Muscle of back (tissue), 13 donors: ENCODE results near the gene SYT10. TPM values are rescaled to one million over a fixed set of nuclear protein-coding genes. Genes with fewer than 3 reads are reported as not detected.
"Not testable (repeated sequence)": the region's sequence is repeated elsewhere in the genome, so short reads cannot be mapped to it uniquely, and the experiment has no call there.

Experiments
- DNase-seq, 3 donors: peaks; one replicate each; pipeline versions ENCODE4 v3.0.0 to v3.0.0-alpha.2; 2013
- long read RNA-seq, 9 donors: transcript quantifications; one replicate each; lab custom pipeline, GENCODE V29; 2026
- polyA plus RNA-seq, 10 donors: library from polyadenylated mRNA; unstranded; fragments of 120-200 nt; gene quantifications; one replicate each; pipeline ENCODE4 v1.2.1, GENCODE V29; 2013; ENCODE audit not compliant: insufficient read length in 10 of 10

Gene SYT10, protein sequence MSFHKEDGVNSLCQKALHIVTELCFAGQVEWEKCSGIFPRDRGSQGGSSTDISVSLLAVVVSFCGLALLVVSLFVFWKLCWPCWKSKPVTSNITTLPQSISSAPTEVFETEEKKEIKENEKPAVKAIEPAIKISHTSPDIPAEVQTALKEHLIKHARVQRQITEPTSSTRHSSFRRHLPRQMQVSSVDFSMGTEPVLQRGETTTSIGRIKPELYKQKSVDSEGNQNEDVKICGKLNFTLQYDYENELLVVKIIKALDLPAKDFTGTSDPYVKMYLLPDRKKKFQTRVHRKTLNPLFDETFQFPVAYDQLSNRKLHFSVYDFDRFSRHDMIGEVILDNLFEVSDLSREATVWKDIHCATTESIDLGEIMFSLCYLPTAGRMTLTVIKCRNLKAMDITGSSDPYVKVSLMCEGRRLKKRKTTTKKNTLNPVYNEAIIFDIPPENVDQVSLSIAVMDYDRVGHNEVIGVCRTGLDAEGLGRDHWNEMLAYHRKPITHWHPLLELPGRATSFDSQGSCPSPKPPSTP
- polyA plus RNA-seq, result under 1 TPM in 7 of 10 donors, not detected in 3; 0.04 to 0.49 (median 0.17) TPM
- long read RNA-seq, donor 1, result 0 reads
- long read RNA-seq, donor 2, result 0 reads
- long read RNA-seq, donor 3, result 0 reads
- long read RNA-seq, donor 4, result 0 reads
- long read RNA-seq, donor 5, result 0 reads
- long read RNA-seq, donor 6, result 0 reads
- long read RNA-seq, donor 7, result 0 reads
- long read RNA-seq, donor 8, result 0 reads
- long read RNA-seq, donor 9, result 0 reads

DNA sequence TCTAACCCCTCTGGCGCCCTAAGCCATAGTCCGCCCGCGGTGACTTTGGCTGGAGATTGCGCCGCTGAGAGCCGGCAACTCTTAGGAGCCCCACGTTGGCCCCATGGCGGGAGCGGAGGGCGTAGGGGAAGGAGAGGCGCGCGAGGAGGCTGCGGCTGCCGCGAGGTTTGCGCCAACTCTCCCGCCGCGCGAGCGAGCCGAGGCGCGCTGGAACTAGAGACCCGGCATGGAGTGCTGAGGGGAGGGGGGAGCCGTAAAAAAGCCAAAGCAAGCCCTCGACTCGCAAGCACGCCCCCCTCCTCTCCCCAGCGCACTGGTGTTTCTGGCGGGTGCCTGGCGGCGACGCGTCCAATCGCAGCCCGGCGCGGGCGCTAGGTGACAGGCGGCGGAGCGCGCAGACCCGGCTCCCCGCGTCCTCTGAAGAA lies at the start of gene SYT10:
Gene SYT10, minus strand, starts transcription at position 233 of the 425 bp plus-strand sequence. CDS start 297 bp downstream, outside the sequence.
- DNase-seq, result peak in 2 of 3 donors; percentile 14 to 74

DNA sequence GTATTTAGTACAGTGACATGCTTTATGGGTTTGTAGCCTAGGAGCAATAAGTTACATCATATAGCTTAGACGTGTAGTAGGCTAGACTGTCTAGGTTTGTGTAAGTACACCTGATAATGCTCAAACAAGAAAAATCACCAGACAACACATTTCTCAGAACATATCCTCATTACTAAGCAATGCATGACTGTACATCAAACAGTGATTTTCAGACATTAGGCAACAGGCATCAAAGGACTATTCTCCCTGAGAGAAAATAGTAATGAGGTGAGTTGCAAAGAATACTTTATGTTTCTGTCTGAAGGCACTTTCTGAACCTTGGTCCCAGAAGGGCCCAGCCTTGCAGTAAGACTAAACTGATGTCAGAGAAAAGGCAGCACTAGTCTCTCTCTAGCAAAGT lies 48.4 kb upstream of the SYT10 start:
- no peak for DNase-seq

DNA sequence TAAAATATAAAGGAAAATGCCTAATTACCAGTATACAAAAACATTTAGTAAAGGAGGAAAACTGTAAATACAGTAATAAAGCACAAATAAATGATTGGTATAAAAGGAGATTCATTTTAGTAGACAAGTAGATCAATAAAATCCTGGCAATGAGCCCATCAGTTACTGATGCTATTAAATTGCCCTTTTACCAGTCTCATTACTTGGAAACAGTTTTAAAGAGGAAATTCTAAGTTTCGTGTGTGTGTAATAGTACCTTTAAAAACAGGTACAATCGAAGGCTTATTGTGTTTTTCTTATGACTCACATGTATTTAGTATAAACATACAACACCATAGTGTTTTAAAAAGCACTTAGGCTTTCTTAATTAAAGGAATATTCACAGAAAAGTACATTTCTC lies 46.4 kb upstream of the SYT10 start:
- no peak for DNase-seq

DNA sequence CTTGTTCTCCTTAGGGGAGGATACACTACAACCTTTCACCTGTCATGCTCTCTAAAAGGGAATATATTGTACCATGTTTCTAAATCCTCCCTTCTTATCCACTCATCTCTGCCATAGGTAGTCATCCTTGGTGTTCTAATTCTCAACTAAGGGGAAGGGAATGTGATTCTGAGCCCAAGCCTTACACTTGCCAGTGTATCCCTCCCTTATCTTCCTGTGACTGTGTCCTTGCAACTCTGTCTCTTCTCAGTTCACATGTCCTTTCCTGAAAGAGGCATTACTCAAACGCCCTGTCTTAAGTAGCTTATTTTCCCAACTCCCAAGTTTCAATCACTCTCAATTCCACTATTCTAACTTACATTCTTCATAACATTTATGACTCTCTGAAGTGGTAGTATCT lies 44.5 kb upstream of the SYT10 start:
- DNase-seq, result no peak

DNA sequence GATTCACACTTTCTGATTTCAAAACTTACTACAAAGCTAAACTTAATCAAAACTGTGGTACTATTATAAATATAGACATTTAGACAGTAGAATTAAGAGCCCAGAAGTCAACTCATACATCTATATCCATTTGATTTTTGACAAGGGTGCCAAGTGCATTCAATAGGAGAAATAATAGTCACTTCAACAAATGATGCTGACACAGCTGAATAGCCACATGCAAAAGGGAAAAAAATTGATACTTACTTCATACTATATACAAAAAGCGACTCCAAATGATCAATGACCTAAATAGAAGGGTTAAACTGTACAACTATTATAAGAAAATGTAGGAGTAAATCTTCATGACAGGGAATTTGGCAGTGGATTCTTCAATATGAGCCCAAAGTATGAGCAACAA lies 40.7 kb upstream of the SYT10 start:
- DNase-seq, result no peak

DNA sequence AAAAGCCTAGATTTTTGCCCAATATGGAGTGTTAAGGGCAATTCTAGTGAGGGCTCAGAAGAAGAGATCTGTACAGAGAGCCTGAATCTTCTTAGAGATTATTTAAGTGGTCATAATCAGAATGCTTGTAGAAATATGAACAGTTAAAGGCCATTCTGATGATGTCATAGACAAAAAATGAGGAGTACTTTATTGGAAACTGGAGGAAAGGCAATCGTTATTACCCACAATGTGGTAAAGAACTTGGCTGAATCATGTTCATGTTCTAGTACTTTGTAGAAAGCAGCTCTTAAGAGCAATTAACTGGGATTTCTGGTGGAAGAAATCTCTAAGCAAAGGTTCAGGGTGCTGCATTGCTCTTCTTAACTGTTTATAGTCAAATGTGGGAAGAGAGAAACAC lies 36.4 kb upstream of the SYT10 start:
- no peak for DNase-seq

DNA sequence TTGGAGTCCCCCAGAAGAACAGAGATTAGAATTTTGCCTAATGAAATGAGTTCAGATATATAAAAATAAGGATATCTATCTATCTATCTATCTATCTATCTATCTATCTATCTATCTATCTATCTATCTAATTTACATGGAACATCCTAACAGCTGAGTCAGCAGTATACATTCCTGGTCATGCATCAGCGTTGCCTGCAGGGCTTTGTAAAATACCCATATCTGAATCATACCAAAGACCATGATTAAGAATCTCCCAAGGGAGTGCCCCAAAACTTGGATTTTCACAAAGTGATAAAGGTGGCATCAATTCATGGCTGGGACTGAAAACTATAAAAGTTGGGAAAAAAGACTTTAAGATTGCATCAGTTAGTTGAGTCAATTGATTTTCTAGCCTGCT lies 32.7 kb upstream of the SYT10 start:
- no peak for DNase-seq

DNA sequence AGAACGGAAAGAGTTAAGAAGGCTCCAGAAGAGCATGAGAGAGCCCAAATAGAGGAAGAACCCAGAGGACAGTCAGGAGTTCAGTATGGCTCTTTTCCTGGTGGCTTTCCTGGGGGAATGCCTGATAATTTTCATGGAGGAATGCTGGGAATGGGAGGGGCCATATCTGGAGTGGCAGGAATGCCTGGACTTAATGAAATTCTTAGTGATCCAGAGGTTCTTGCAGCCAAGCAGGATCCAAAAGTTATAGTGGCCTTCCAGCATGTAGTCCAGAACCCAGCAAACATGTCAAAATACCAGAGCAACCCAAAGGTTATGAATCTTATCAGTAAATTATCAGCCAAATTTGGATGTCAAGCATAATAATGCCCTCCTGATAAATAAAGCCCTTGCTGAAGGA lies 15.5 kb upstream of the SYT10 start:
- no peak for DNase-seq

DNA sequence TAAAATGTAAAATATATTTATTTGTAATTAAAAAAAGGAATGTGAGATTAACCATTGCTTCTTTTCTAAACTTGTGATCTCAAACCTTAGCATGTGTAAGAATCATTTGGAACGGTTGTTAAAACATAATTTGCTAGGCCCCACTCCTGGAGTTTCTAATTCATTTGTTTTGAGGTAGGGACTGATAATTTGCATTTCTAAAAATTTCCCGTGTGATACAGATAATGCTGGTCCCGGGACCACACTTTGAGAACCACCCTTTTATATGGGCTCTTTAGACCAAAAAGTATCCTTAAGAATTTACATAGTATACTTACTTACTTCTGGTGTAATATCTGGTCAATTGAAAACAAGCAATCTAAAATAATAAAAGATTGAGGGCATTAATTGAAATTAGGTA lies 10.9 kb upstream of the SYT10 start:
- DNase-seq, result no peak

DNA sequence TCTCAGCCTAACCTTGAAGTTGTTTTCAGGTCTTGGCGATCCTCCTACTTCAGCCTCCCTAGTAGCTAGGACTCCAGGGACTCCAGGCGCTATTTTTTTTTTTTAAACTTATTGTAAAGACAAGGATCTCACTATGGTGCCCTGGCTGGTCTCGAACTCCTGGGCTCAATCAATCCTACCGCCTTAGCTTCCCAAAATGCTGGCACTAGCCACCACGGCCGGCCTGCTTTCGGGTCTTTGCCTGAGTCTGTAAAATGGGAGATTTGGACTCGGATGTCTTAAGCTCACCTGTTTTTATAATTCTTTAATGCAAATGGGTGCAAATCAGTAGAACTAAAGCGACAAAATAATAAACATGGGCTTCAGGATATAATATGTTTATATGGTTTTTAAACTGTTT lies 858 bp upstream of the SYT10 start:
- no peak for DNase-seq

DNA sequence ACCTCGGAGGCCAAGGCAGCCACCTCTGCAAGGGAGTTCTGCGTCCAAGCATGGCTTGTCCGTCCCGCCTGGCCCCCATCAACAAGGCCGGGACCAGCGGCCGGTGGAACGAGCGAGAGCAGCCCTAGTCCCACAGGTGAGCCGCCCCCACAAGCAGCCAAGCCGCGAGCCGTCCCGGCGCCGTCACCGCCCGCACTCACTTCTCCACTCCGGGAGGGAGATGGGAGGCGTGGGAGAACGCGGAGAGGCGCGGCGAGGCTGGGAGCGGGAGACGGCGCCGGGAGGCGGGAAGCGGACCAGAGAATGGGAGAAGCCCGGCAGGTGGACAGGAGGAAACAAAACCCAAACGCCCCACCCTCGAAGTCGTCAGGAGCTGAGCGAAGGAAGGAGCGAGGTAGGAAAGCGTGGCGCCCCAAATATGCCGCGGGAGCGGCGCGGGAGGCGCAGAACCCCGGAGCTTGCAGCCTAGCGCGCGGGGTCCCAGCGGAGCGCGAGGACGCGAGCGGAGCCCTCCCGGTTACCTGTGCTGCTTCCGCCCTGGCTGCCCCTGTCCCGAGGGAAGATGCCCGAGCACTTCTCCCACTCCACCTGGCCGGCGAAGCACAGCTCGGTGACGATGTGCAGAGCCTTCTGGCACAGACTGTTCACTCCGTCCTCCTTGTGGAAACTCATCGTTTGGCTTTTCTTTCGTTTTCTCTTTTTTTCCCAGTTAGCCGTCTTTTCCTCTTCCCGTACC lies 600 bp downstream of the SYT10 start:
- DNase-seq, result peak in 1 of 3 donors; percentile 71

DNA sequence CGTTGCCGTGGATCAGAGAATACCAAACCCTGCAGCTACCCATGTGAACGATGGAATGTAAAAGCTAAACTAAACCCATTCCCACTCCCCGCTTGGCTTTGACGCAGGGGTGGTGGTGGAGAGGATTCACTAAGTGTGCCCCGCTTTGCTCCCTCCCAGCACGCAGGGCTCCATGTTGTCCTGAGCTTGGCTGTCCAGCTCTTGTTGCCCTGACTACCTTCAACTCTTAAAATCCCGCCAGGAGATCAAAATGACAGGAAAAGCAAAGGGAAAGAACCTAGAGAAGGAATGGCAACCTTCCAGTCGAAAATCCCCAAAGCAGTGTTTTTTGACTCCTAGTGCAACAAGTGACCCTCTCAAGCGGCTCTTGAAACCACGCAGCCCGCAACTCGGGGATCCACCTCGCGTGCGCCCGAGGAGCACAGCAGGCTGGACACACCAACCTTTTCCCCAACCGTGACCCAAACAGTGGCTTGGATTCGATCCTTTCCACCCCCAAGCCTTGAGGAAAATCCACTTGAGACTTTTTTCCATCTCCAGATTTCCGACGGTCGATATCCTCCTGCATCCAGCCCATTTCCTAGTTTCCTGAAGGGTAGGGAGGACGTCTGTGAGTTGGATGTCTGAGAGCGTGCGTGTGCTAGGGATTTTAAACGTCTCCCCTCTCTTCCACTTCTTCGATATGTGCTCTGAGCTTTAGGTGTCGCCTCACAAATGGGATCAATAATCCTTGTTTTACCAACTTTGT lies 1.4 kb downstream of the SYT10 start:
- peak in 1 of 3 donors; percentile 12 for DNase-seq

DNA sequence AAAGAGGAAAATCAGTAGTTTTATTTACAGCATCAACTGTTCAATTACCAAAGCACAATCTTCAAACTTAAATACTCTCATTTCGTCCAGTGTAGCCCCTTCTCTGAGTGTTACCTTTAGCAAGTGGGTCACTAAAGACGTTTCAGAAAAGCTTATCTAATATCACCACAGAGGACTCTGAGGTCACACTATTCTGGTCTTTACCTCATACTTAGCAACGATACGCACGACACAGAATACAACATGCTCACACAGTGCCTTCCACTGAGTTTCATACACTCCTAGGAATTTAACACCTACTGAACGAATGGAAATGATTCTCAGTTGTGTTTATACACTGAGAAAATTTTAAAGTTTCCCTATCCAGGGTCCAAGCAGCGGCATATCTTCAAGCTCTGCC lies 2.0 kb downstream of the SYT10 start:
- peak in 1 of 3 donors; percentile 4 for DNase-seq

DNA sequence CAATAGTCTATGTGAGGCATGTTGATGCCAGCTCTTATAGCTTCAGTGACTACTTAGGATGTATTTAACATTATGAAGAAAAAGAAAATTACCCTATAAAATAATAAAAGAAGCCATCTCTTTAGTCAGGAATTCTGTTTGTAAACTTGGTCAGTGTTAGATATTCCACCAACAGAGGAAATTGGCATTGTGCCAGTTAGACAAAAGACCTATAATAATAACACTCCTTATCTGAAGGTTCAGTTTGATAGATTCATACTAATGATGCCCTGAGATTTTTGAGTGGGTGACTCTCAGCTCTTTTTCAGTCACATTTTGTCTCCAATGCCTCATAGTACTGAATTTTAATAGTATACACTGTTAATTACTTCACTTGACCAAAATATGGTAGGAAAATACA lies 6.6 kb downstream of the SYT10 start:
- no peak for DNase-seq

DNA sequence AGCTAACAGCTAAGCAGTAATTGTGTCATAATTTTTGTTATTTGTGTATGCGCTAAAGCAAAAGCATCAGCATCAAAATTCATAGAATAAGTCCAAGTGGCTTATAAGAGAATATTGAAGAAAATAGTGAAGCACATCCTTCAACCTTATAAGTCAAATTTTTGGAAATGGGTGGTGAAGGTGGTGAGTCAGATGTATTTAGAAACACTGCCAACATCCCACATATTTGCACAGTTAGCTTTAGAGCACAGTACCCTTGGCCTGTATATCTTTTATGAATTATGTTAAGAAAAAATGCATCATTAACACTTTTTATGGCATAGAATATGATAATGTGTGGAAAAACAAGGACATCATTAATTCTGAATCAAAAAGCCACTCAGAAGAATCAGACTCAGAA lies 8.0 kb downstream of the SYT10 start:
- DNase-seq, result no peak

DNA sequence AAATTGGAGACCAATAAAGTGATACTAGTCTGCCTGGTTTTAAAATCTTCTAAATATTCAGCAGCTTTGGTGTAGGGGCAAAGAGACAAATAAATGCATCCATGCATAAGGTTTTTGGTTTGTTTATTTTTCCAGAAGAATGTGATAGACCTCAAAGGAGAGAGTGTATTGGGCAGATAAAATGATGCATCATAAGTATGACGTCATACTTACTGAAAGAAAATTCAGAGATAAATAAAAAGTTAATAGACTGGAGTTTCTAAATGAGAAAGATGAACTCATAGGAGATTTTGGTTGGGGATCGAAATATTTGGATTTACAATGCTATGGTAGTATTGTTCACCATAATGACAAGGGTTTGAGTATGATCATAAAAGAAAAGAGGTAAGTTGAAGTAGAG lies 10.2 kb downstream of the SYT10 start:
- no peak for DNase-seq

DNA sequence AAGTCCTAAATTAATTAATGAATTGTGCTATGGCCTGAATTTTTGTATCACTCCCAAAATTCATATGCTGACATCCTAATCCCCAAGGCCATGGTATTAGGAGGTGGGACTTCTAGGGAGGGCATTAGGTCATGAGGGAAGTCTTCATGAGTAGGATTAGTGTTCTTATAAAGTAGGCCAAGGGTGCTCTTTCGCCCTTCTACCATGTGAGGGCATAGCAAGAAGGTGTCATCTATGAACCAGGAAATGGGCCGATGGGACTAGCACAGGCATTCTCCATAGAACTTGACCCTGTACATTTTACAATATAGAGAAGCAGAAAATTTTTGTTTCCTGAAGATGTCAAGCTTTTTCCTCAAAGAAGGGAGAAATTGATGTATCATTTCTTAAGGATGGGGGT lies 12.5 kb downstream of the SYT10 start:
- no peak for DNase-seq

DNA sequence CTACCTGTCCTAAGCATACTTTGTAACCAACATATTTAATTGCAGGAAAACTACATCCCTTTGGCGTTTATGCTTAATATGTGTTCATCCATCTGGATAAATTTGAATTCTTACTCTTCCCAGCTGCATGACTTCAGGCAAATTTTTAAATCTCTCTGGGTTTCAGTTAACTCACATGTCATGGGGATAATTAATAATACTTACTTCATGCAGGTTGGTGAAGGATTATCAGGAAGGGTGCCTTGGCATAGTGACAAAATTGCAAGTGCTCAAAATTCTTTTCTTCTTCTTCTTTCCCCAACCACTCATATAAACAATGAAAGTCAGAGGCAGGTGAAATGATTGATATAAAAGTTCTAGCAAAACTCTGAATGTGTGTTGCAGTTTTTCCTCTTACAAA lies 15.9 kb downstream of the SYT10 start:
- no peak for DNase-seq

DNA sequence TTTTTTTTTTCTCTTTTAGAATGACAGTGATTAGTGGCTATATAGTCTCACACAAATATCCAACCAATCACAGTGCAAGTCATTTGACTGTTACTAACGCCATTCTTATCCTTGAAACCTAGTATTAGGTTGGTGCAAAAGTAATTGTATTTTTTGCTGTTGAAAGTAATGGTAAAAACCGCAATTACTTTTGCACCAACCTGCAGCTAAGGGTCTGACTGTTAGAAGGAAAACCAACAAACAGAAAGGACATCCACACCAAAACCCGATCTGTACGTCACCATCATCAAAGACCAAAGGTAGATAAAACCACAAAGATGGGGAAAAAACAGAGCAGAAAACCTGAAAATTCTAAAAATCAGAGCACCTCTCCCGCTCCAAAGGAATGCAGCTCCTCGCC lies 27.2 kb downstream of the SYT10 start:
- not testable (repeated sequence) for DNase-seq

DNA sequence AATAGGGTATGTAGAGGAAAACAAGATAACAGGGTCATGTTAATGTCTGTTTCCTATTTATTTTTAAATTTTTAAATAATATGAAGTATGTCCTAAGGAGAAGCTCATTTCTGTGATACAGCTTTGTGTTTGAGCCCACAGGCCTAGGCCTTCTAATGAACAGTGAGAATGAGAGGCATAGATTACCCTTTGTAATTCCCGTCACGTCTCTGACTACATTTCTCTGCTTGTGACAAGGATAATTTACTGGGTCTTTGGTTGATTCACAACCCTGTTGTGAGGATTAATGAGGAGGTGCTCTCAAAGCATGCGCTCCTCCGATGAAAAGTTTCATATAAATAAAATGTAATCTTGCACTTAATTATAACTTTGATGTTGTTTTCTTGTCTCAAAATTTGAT lies 56.1 kb downstream of the SYT10 start:
- no peak for DNase-seq

DNA sequence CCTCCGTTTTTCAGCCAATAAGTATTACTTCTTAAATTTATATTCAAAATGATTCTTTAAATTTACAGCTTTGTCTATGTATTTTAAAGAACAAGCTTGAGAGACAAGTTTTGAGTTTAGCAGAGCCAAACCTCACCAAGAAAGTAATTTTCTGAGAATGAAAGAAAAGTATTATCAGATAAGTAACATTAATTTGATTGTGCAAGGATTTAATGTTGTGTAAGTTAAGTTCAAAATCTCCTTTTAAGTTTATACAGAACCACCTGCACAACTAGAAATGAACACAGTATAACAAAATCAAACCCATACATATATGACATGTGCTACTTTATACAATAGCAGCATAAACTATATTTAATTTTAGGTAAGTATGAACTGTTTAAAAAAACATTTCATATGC lies 63.5 kb downstream of the SYT10 start:
- DNase-seq, result no peak

DNA sequence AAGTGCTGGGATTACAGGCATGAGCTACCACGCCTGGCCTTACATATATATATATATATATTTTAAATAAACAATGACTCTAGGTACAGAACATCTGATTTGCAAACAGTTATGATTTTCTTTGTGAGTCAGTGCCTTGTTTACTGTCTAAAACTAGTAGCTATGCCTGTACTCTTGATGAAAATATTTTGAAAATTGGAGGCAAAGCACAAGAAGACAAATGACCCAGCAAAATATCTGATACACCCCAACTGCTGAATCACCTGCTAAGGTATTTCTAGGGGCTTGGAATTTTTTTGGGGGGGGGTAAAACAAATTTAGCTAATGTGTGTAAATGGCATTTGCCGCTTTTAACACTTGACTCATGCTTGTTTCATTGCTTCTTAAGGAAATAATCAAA lies 69.3 kb downstream of the SYT10 start:
- no peak for DNase-seq
